HEK293 (cell line): ENCODE measurements around the gene PTPRN2.

Source experiments
- CTCF ChIA-PET: fragments of 350-600 bp; formaldehyde crosslinking; extraction: SDS; loops from one replicate; lab custom pipeline; 2021; ENCODE audit warnings: antibody characterized with exemption; lab: Yijun Ruan, JAX
- POLR2A ChIA-PET: fragments of 300-600 bp; formaldehyde crosslinking; extraction: SDS; loops from one replicate; lab custom pipeline; 2020; ENCODE audit warnings: antibody characterized with exemption, inconsistent platforms; lab: Yijun Ruan, JAX
- H3K27ac ChIP-seq: fragments of 200-500 bp; sonication (Bioruptor generic); 2 replicates; pipeline ENCODE4 v1.5.1; 2014; ENCODE audit warnings: low read depth, low read length, control low read depth, inconsistent platforms; ENCODE audit errors: extremely low read depth
- H3K36me3 ChIP-seq, 2 experiments: fragments of 200-500 bp in 1 of 2; sonication (Bioruptor generic) in 1 of 2; 1 replicate in 1 of 2; 2 replicates in 1 of 2; pipeline ENCODE4 v1.5.1; 2014 to 2017; ENCODE audit warnings: inconsistent platforms in 2 of 2, low read length in 2 of 2; ENCODE audit not compliant: control insufficient read depth in 2 of 2, insufficient read depth in 1 of 2
- H3K4me1 ChIP-seq: fragments of 200-500 bp; sonication (Bioruptor generic); 2 replicates; pipeline ENCODE4 v1.5.1; 2014; ENCODE audit warnings: mild to moderate bottlenecking, low read length, inconsistent platforms; ENCODE audit not compliant: control insufficient read depth, insufficient read depth
- H3K4me3 ChIP-seq: 2 replicates; pipeline ENCODE4 v1.5.1; 2011; ENCODE audit warnings: low read depth, mild to moderate bottlenecking, control low read depth, low read length, moderate library complexity
- H3K9me3 ChIP-seq: fragments of 200-500 bp; sonication (Bioruptor generic); 2 replicates; pipeline ENCODE4 v1.5.1; 2014; ENCODE audit warnings: low read depth, low read length, inconsistent platforms; ENCODE audit not compliant: control insufficient read depth, insufficient read depth
- FEZF1 ChIP-seq: fragments of 450-650 bp; formaldehyde crosslinking; IDR thresholded peaks from 2 replicates; pipeline ENCODE4 v1.5.1; 2016; ENCODE audit warnings: missing biosample characterization, missing genetic modification characterization
- GFI1B ChIP-seq: fragments of 450-650 bp; formaldehyde crosslinking; IDR thresholded peaks from 2 replicates; pipeline ENCODE4 v1.5.1; 2016; ENCODE audit warnings: missing biosample characterization, missing genetic modification characterization
- GLI2 ChIP-seq: fragments of 450-650 bp; formaldehyde crosslinking; IDR thresholded peaks from 2 replicates; pipeline ENCODE4; 2017; ENCODE audit warnings: missing biosample characterization, missing genetic modification characterization, low read depth, borderline replicate concordance
- KLF1 ChIP-seq: fragments of 450-650 bp; formaldehyde crosslinking; IDR thresholded peaks from 2 replicates; pipeline ENCODE4 v1.5.1; 2016; ENCODE audit warnings: missing biosample characterization, missing genetic modification characterization
- KLF17 ChIP-seq: fragments of 450-650 bp; formaldehyde crosslinking; IDR thresholded peaks from 2 replicates; pipeline ENCODE4 v1.5.1; 2016; ENCODE audit warnings: missing biosample characterization, missing genetic modification characterization
- KLF7 ChIP-seq: fragments of 450-650 bp; formaldehyde crosslinking; IDR thresholded peaks from 2 replicates; pipeline ENCODE4 v1.5.1; 2016; ENCODE audit warnings: missing biosample characterization, missing genetic modification characterization, borderline replicate concordance
- KLF8 ChIP-seq: fragments of 450-650 bp; formaldehyde crosslinking; IDR thresholded peaks from 2 replicates; pipeline ENCODE4 v1.5.1; 2016; ENCODE audit warnings: missing biosample characterization, missing genetic modification characterization
- SCRT2 ChIP-seq: fragments of 450-650 bp; formaldehyde crosslinking; IDR thresholded peaks from 2 replicates; pipeline ENCODE4 v1.5.1; 2016; ENCODE audit warnings: missing biosample characterization, missing genetic modification characterization
- SETDB1 ChIP-seq: IDR thresholded peaks from one replicate; pipeline ENCODE4 v1.6.1; 2017; ENCODE audit warnings: mild to moderate bottlenecking, low read length, moderate library complexity, mixed read lengths; ENCODE audit not compliant: insufficient read length
- SP7 ChIP-seq: fragments of 450-650 bp; formaldehyde crosslinking; IDR thresholded peaks from 2 replicates; pipeline ENCODE4 v1.5.1; 2016; ENCODE audit warnings: missing biosample characterization, missing genetic modification characterization
- ZBTB26 ChIP-seq: fragments of 450-650 bp; formaldehyde crosslinking; optimal IDR thresholded peaks from 2 replicates; pipeline ENCODE3; 2016; ENCODE audit warnings: missing biosample characterization, mild to moderate bottlenecking, missing genetic modification characterization
- ZFHX2 ChIP-seq: fragments of 450-650 bp; formaldehyde crosslinking; conservative IDR thresholded peaks from 2 replicates; pipeline ENCODE4 v1.5.1; 2016; ENCODE audit warnings: missing biosample characterization, missing genetic modification characterization
- ZNF184 ChIP-seq: fragments of 450-650 bp; IDR thresholded peaks from 2 replicates; pipeline ENCODE4 v1.5.1; 2018; ENCODE audit warnings: missing biosample characterization, mild to moderate bottlenecking, missing genetic modification characterization
- ZNF214 ChIP-seq: fragments of 450-650 bp; formaldehyde crosslinking; IDR thresholded peaks from 2 replicates; pipeline ENCODE4 v1.5.1; 2017; ENCODE audit warnings: missing biosample characterization, mild to moderate bottlenecking, missing genetic modification characterization, borderline replicate concordance
- ZNF292 ChIP-seq: fragments of 450-650 bp; formaldehyde crosslinking; IDR thresholded peaks from 2 replicates; pipeline ENCODE4 v1.5.1; 2016; ENCODE audit warnings: low read depth, missing biosample characterization, missing genetic modification characterization, borderline replicate concordance
- ZNF398 ChIP-seq: fragments of 450-650 bp; formaldehyde crosslinking; IDR thresholded peaks from 2 replicates; pipeline ENCODE4 v1.5.1; 2017; ENCODE audit warnings: missing biosample characterization, missing genetic modification characterization
- ZNF521 ChIP-seq: fragments of 450-650 bp; formaldehyde crosslinking; IDR thresholded peaks from 2 replicates; pipeline ENCODE4 v1.5.1; 2017; ENCODE audit warnings: missing biosample characterization, mild to moderate bottlenecking, missing genetic modification characterization
- ZNF529 ChIP-seq: fragments of 450-650 bp; formaldehyde crosslinking; IDR thresholded peaks from 2 replicates; pipeline ENCODE4 v1.5.1; 2017; ENCODE audit warnings: missing genetic modification characterization, missing biosample characterization; ENCODE audit not compliant: insufficient replicate concordance
- ZNF544 ChIP-seq: fragments of 450-650 bp; formaldehyde crosslinking; IDR thresholded peaks from 2 replicates; pipeline ENCODE4 v1.5.0; 2017; ENCODE audit warnings: missing biosample characterization, missing genetic modification characterization
- ZNF558 ChIP-seq: fragments of 450-650 bp; formaldehyde crosslinking; IDR thresholded peaks from 2 replicates; pipeline ENCODE4 v1.5.1; 2016; ENCODE audit warnings: missing biosample characterization, missing genetic modification characterization
- ZNF561 ChIP-seq: fragments of 450-650 bp; IDR thresholded peaks from 2 replicates; pipeline ENCODE4 v1.5.1; 2018; ENCODE audit warnings: missing biosample characterization, missing genetic modification characterization, borderline replicate concordance
- ZNF701 ChIP-seq: fragments of 450-650 bp; formaldehyde crosslinking; IDR thresholded peaks from 2 replicates; pipeline ENCODE4 v1.5.1; 2016; ENCODE audit warnings: missing biosample characterization, missing genetic modification characterization

PTPRN2 gene

GRCh38 chr7:157628456-157628855 lies 959.2 kb downstream of the PTPRN2 start:
- no peaks in the 10 kb centered on the region for H3K4me1 ChIP-seq
- no peak overlapping the region for H3K4me3 ChIP-seq
- no peak for TF ChIP-seq GLI2
- ChIA-PET POLR2A (no interaction called here), CTCF (no interaction called here)
- no peak overlapping the region for H3K27ac ChIP-seq
- H3K9me3 ChIP-seq: no peaks in the 10 kb centered on the region
- H3K36me3 ChIP-seq: no peaks in the 10 kb centered on the region

- H3K4me3 ChIP-seq: no peak overlapping the region
- CTCF ChIA-PET: no interaction called here
Observed at GRCh38 chr7:157627646-157628045, 960.0 kb downstream of the PTPRN2 start.

GRCh38 chr7:157627033-157627432 lies 960.6 kb downstream of the PTPRN2 start:
- POLR2A ChIA-PET: no interaction called here
- Histone ChIP-seq H3K27ac (no peak overlapping the region), H3K36me3 (no peaks in the 10 kb centered on the region), H3K4me3 (no peak overlapping the region), H3K9me3 (no peaks in the 10 kb centered on the region), H3K4me1 (no peaks in the 10 kb centered on the region)
- no peak for TF ChIP-seq ZNF184 (tag by site-specific recombination)
- TF ChIP-seq ZNF214 (tag by site-specific recombination): no peak
- TF ChIP-seq ZNF521 (tag by site-specific recombination): no peak
- no peak for TF ChIP-seq ZBTB26 (tag by site-specific recombination)
- TF ChIP-seq ZNF398 (tag by site-specific recombination): no peak
- TF ChIP-seq GFI1B (tag by site-specific recombination): no peak
- TF ChIP-seq KLF8 (tag by site-specific recombination): no peak
- CTCF ChIA-PET: no interaction called here

More at GRCh38 chr7:157627646-157628045, 960.0 kb downstream of the PTPRN2 start:
- H3K4me1 ChIP-seq: no peaks in the 10 kb centered on the region
- H3K27ac ChIP-seq: no peak overlapping the region
- H3K9me3 ChIP-seq: no peaks in the 10 kb centered on the region
- H3K36me3 ChIP-seq: no peaks in the 10 kb centered on the region
- no peak for TF ChIP-seq ZNF214 (tag by site-specific recombination)
- no peak for TF ChIP-seq ZNF701
- TF ChIP-seq KLF7 (tag by site-specific recombination): no peak
- POLR2A ChIA-PET: no interaction called here

GRCh38 chr7:157625973-157626742 lies 961.5 kb downstream of the PTPRN2 start:
- POLR2A ChIA-PET: no interaction called here
- Histone ChIP-seq H3K36me3 (no peaks in the 10 kb centered on the region), H3K9me3 (no peaks in the 10 kb centered on the region), H3K4me1 (no peaks in the 10 kb centered on the region), H3K4me3 (no peak overlapping the region), H3K27ac (no peak overlapping the region)
- TF ChIP-seq KLF1 (tag by site-specific recombination) (no peak), SCRT2 (tag by site-specific recombination) (no peak), SP7 (tag by site-specific recombination) (no peak), ZNF558 (tag by site-specific recombination) (no peak), ZNF529 (tag by site-specific recombination) (no peak), ZNF292 (tag by site-specific recombination) (no peak), SETDB1 (no peak), FEZF1 (tag by site-specific recombination) (no peak), ZNF544 (tag by site-specific recombination) (no peak), ZFHX2 (tag by site-specific recombination) (no peak), KLF17 (tag by site-specific recombination) (no peak), ZNF561 (no peak)
- CTCF ChIA-PET: no interaction called here
